HG03520 (cell line): ENCODE data around the gene NPAS4.
A peak's percentile ranks its signal among the peaks of the same experiment; 100 is the strongest.
"Not testable (repeated sequence)": the region's sequence is repeated elsewhere in the genome, so short reads cannot be mapped to it uniquely, and the experiment has no call there.

Experiments used
- ATAC-seq: cut with Tn5 transposase; IDR thresholded peaks from one replicate; pipeline ENCODE4 v1.9.1; 2021; ENCODE audit warnings: mild to moderate bottlenecking, moderate library complexity; ENCODE audit not compliant: unreplicated experiment

The NPAS4 gene

GRCh38 chr11:66420671-66421476 lies at the start of gene NPAS4:
NPAS4 (plus strand) TSS chr11:66421035; CDS start chr11:66421180, 145 bp downstream.
- no peak for ATAC-seq

GRCh38 chr11:66371627-66372415 lies 49.0 kb upstream of the NPAS4 start, which contains the start of gene SLC29A2:
SLC29A2 (minus strand) TSS chr11:66371760; CDS start chr11:66371591, 169 bp downstream.
- ATAC-seq, result peak; percentile 50

GRCh38 chr11:66373265-66373664 lies 47.6 kb upstream of the NPAS4 start:
- ATAC-seq, result no peak

GRCh38 chr11:66373690-66374287 lies 47.0 kb upstream of the NPAS4 start:
- ATAC-seq, result not testable (repeated sequence)

- ATAC-seq, result not testable (repeated sequence)
Observed at GRCh38 chr11:66380264-66380663, 40.6 kb upstream of the NPAS4 start.

DNA sequence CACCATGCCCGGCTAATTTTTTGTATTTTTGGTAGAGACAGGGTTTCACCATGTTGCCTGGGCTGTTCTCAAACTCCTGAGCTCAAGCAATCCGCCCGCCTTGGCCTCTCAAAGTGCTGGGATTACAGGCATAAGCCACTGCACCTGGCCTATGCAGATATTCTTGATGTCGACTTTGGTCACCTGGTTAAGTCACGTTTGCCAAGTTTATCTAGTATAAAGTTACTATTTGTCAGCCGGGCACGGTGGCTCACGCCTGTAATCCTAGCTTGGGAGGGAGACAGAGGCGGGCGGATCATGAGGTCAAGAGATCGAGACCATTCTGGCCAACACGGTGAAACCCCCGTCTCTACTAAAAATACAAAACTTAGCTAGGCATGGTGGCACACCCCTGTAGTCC lies 36.5 kb upstream of the NPAS4 start:
- ATAC-seq, result not testable (repeated sequence)

DNA sequence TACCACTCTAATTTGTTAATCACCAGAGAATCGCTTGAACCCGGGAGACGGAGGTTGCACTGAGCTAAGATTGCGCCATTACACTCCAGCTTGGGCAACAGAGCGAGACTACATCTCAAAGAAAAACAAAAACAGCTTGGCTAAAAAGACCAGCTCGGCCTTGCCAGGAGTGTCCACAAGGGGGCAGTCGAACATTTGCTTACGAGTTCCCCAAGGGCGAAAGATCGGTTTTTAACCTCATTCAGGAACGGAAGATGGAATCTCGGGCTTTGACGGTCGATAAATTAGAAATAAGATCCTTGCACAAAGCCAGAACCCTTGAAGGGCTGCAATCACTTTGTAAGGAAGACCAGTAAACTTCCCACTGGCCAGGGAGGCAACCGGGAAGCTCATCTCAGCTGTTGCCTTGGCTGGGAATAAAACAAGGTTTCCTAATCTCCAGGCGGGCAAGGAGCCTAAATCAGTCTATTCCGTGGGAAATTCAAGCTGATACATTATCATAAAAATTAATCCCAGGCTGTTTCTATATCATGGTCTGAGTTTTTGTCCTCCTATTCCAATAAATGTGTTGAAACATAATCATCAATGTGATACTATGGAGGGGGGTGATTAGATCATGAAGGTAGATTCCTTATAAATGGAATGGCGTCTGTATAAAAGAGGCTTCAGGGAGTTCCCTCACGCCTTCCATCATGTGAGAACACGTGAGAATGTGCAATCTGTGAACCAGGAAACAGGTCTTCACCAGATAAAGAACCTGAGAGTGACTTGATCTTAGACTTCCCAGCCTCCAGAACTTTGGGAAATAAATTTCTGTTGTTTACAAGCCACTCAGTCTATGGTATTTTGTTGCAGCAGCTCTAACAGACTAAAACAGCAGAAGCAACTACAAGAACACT lies 34.4 kb upstream of the NPAS4 start:
- ATAC-seq, result no peak

GRCh38 chr11:66388780-66389386 lies 32.0 kb upstream of the NPAS4 start:
- no peak for ATAC-seq

DNA sequence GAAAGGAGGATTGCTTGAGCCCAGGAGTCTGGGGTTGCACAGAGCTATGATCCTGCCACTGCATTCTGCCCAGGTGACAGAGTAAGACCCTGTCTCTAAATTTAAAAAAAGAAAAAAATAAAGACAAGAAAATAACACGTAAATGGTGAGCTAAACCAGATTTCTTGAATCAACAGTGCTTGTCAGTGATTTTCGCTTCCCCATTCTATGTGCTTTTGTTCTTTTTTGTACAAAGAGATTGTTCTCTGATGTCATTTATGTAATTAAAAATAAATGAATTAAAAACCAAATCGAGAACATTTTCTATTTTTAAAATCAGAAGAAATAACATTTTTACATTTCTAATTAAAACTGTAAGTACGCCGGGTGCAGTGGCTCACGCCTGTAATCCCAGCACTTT lies 29.5 kb upstream of the NPAS4 start:
- ATAC-seq, result no peak

- ATAC-seq, result no peak
Observed at GRCh38 chr11:66393954-66394353, 26.9 kb upstream of the NPAS4 start.

DNA sequence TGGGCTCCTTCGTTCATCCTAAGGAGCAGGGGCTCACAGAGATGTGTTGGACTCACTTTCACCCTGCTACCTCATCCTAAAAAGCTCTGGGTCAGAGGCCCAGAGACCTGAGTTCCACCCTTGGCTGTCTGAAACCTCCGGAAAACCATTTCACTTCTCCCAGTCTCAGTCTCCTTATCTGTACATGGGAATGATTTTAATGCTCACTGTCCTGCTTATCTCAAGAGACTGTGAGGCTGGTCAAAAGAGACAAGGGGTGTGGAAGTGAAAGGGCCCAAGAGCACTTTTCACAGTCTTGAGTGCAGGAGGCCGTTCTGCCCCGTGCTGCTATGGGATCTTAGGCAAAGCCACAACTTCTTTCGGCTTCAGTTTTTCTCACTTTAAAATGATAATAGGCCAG lies 13.2 kb upstream of the NPAS4 start:
- ATAC-seq, result no peak

GRCh38 chr11:66408488-66409214 lies 12.2 kb upstream of the NPAS4 start:
- no peak for ATAC-seq

DNA sequence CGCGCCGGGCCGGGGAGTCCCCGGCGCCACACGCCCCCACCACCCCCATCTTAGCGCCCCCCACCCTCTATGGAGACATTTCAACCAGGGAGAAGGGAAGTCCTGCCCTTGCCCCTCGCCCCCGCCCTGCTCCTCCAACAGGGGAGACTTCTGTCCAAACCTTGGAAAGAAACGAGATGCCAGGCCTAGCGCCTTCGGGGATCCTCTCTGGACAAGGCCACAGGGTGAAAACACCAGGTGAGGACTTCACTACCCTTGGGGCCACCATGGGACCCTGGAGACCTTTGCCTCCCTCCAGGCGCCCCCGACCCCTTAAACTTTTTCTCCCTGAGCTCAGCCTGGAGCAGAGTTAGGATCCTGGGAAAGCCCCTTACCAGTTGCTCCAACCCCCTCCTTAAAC lies 11.6 kb upstream of the NPAS4 start:
- no peak for ATAC-seq

- ATAC-seq, result no peak
Observed at GRCh38 chr11:66410191-66410590, 10.6 kb upstream of the NPAS4 start.

- ATAC-seq, result no peak
Observed at GRCh38 chr11:66411323-66411722, 9.5 kb upstream of the NPAS4 start.

DNA sequence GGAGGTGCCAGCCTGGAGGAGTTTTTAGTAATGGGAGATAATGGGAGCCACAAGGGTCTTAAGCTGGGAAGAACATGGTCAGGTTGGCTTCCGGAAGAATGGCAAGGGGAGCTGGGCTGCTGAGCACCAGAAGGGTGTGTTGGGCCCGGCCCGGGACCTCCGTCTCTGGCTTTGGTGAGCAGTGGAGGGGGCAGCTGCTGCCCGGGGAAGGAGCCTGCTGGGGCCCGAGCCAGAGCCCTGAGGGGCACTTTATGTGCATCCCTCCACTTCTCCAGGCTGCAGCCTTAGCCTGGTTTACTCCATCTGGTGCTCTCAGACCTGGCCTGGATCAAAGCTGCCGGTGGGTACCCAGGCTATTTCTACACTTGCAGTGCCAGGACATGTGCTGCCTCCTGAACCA lies 8.7 kb upstream of the NPAS4 start:
- ATAC-seq, result no peak

- no peak for ATAC-seq
Observed at GRCh38 chr11:66413167-66413566, 7.7 kb upstream of the NPAS4 start.

DNA sequence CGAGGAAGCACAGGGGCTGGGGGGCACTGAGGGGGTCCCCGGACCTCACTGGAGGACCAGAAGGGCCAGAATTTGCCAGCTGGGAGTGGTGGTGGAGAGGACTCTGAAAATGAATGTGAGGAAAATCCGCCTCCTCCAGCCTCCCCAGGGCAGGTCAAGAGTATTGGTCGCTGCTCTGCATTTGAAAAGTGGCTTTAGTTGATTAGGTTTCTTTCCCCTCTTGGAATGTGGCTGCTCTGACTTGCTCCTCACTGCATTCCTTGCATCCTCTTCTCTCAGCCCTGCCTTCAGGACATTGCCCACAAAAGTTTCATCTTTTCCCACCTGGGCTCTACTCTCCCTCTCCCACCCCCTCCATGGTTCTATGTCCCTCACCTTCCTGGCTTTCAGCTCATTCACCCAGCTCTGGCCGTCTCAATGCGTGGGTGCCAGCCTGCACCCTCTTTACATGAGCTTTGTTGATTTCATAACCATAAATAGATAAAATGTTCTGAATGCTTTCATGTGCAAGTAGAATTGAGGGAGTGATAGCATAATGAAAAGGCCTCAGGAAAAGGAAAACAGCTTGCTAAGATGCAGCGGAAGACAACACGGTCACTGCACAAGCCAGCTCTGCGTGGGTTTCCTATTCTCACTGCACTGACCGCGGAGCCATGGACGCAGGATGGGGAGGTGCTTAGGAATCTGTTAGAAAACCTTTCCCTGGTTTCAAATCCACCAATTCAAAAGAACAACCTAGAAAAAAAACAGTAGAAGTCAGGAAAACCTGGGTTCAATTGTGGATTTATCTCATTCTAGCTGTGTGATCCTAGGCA lies 6.5 kb upstream of the NPAS4 start:
- no peak for ATAC-seq

GRCh38 chr11:66415423-66415822 lies 5.4 kb upstream of the NPAS4 start:
- ATAC-seq, result no peak
